Keratinocyte (primary cell): Measurements from ENCODE around the gene HSD17B1. TPM values are rescaled to one million over a fixed set of nuclear protein-coding genes. Genes with fewer than 3 reads are reported as not detected.

Experiments used
- DNase-seq: peaks from one replicate; pipeline ENCODE4 v3.0.0-alpha.2; 2011; ENCODE audit warnings: low read depth, missing footprints, low spot score
- FAIRE-seq: peaks from 2 replicates; lab custom pipeline; 2011; peaks lifted over from hg19 to GRCh38; lab: Jason Lieb, UNC
- H2AFZ ChIP-seq: 2 replicates; pipeline ENCODE4 v1.6.0; 2012; ENCODE audit warnings: low read length, control low read depth, inconsistent platforms; ENCODE audit not compliant: control insufficient read depth
- H3K27ac ChIP-seq: 2 replicates; pipeline ENCODE4 v1.5.1; 2011; ENCODE audit warnings: low read length; ENCODE audit not compliant: control insufficient read depth, insufficient read depth
- H3K27me3 ChIP-seq: 3 replicates; pipeline ENCODE4 v1.6.0; 2011; ENCODE audit warnings: low read length; ENCODE audit not compliant: control insufficient read depth, insufficient read depth; ENCODE audit errors: extremely low read depth
- H3K36me3 ChIP-seq, 2 experiments: 2 replicates in 1 of 2; 3 replicates in 1 of 2; pipeline ENCODE4 v1.5.1; 2011; ENCODE audit warnings: low read length in 2 of 2, mild to moderate bottlenecking in 1 of 2; ENCODE audit not compliant: control insufficient read depth in 2 of 2, insufficient read depth in 2 of 2; ENCODE audit errors: extremely low read depth in 1 of 2
- H3K4me1 ChIP-seq: 3 replicates; pipeline ENCODE4 v1.5.1; 2011; ENCODE audit warnings: low read length; ENCODE audit not compliant: control insufficient read depth, insufficient read depth; ENCODE audit errors: extremely low read depth
- H3K4me2 ChIP-seq: 3 replicates; pipeline ENCODE4 v1.6.0; 2011; ENCODE audit warnings: low read depth, low read length; ENCODE audit not compliant: control insufficient read depth, insufficient read depth; ENCODE audit errors: extremely low read depth
- H3K4me3 ChIP-seq, 3 experiments: fragments of 200-600 bp in 1 of 3; sonication (generic) in 1 of 3; 2 replicates in 2 of 3; 3 replicates in 1 of 3; pipeline ENCODE4 v1.5.1; 2011 to 2016; ENCODE audit warnings: low read length in 3 of 3, mild to moderate bottlenecking in 3 of 3, control low read depth in 2 of 3, inconsistent platforms in 1 of 3, low read depth in 1 of 3, mixed read lengths in 1 of 3, mixed run types in 1 of 3, moderate library complexity in 1 of 3; ENCODE audit not compliant: control insufficient read depth in 2 of 3, insufficient read depth in 2 of 3; ENCODE audit errors: extremely low read depth in 1 of 3
- H3K79me2 ChIP-seq: 2 replicates; pipeline ENCODE4 v1.6.0; 2012; ENCODE audit warnings: low read length; ENCODE audit not compliant: control insufficient read depth, insufficient read depth
- H3K9ac ChIP-seq: 3 replicates; pipeline ENCODE4 v1.6.0; 2011; ENCODE audit warnings: low read length; ENCODE audit not compliant: control insufficient read depth, insufficient read depth; ENCODE audit errors: extremely low read depth
- H3K9me1 ChIP-seq: 3 replicates; pipeline ENCODE4 v1.6.0; 2011; ENCODE audit warnings: low read length; ENCODE audit not compliant: control insufficient read depth, insufficient read depth; ENCODE audit errors: extremely low read depth
- H3K9me3 ChIP-seq: 2 replicates; pipeline ENCODE4 v1.5.1; 2012; ENCODE audit warnings: low read depth, low read length; ENCODE audit not compliant: control insufficient read depth
- H4K20me1 ChIP-seq: 3 replicates; pipeline ENCODE4 v1.6.0; 2011; ENCODE audit warnings: low read length; ENCODE audit not compliant: control insufficient read depth, insufficient read depth; ENCODE audit errors: extremely low read depth
- CTCF ChIP-seq, 3 experiments: IDR thresholded peaks in 1 of 3; conservative IDR thresholded peaks in 1 of 3; optimal IDR thresholded peaks in 1 of 3; 2 replicates in 2 of 3; 3 replicates in 1 of 3; pipeline versions ENCODE3 to v1.5.1; 2011; ENCODE audit warnings: low read length in 3 of 3, mild to moderate bottlenecking in 3 of 3, moderate library complexity in 2 of 3, control low read depth in 1 of 3, inconsistent platforms in 1 of 3; ENCODE audit not compliant: insufficient read depth in 2 of 3; ENCODE audit errors: extremely low read depth in 1 of 3
- EZH2 ChIP-seq: IDR thresholded peaks from one replicate; pipeline ENCODE4 v1.6.1; 2012; ENCODE audit warnings: inconsistent platforms, mild to moderate bottlenecking, low read length, moderate library complexity
- dilution Hi-C: fragments of 300-500 bp; cut with MboI; formaldehyde crosslinking; loops from one replicate; pipeline ENCODE4 v1.7.0; 2020; ENCODE audit warnings: low sequenced_read_pairs; ENCODE audit not compliant: extremely low pct_ligation_motif_present
- polyA plus RNA-seq, 5 experiments: library from polyadenylated mRNA; depleted of rRNA in 3 of 5; stranded (reverse) in 3 of 5; stranded (forward) in 1 of 5; unstranded in 1 of 5; fragments of >200 nt; gene quantifications; 1 replicate in 1 of 5; 2 replicates in 3 of 5; 3 replicates in 1 of 5; pipeline versions ENCODE4 v1.2.1 to v1.2.3, GENCODE V29; 2011 to 2012; ENCODE audit warnings: missing spikeins in 2 of 5, low read depth in 1 of 5, low replicate concordance in 1 of 5

The HSD17B1 gene
- polyA plus RNA-seq, 1 donor (not counting 4 experiments of a cell fraction or from before 2014, with no cell fraction given) = 5.3 TPM

DNA sequence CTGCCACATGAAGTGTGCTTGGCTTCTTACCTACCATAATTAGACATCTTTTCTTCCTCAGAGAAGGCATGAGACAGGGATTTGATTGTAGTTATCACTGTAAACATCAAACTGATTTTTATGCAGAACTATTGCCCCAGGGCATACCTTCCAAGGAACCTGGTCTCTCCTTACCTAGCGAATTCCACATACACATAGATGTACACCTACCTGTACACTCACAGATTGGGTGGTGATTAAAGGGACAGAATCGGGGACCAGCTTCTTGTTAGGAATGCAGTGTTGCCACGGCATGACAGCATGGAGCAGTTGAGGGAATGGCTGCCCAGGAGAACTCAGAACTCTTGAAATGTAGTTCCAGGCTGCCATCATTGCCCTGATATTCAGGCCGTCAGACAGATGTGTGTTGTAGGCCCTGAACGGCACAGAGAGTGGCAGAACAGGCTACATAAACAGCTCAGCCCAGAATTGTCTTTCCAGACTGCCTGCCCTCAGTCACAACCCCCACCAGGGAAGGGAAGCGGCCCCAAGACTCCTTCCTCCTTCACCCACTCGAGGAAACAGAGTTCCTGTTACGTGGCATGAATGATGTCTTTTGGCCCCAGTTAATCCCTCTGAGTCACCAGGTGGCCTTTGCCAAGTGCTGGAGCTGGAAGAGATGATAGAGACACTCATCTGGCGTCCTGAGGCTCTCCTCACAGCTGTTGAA is 34.5 kb upstream of the HSD17B1 start:
- Histone ChIP-seq H3K36me3 (peaks cover 10 to 19% of the 10 kb centered on the region in 2 experiments), H3K9me1 (no peaks in the 10 kb centered on the region), H3K4me3 (peak overlapping the region in 1 of 3 experiments; percentile 43), H3K9me3 (no peaks in the 10 kb centered on the region), H3K9ac (peak overlapping the region; percentile 62), H3K27me3 (no peaks in the 10 kb centered on the region), H3K4me1 (peaks cover 41% of the 10 kb centered on the region), H3K27ac (peak overlapping the region; percentile 91), H3K79me2 (no peaks in the 10 kb centered on the region), H2AFZ (peak overlapping the region; percentile 62), H3K4me2 (peak overlapping the region; percentile 89), H4K20me1 (no peaks in the 10 kb centered on the region)
- DNase-seq = peak; percentile 76
- TF ChIP-seq CTCF (optimal IDR thresholded peaks at IDR 0.05 in 1 of 3, IDR thresholded peaks at IDR 0.05 in 1 of 3, conservative IDR thresholded peaks at IDR 0.05 in 1 of 3; ENCODE audit: extremely low read depth in 1 of 3, insufficient read depth in 2 of 3, low read length in 3 of 3) (no peak), EZH2 (no peak)
- FAIRE-seq = peak; percentile 68
- dilution Hi-C loops = loop anchor here (25.0 kb wide), 1 partner anchor 206 kb away; no protein-coding TSS in a partner anchor

GRCh38 chr17:42518755-42519545 is 33.8 kb upstream of the HSD17B1 start:
- H3K27ac ChIP-seq = peak overlapping the region; percentile 91
- dilution Hi-C loops = loop anchor here (25.0 kb wide), 1 partner anchor 207 kb away; no protein-coding TSS in a partner anchor
- peak overlapping the region; percentile 89 for H3K4me2 ChIP-seq
- peaks cover 41% of the 10 kb centered on the region for H3K4me1 ChIP-seq
- H3K79me2 ChIP-seq = no peaks in the 10 kb centered on the region
- TF ChIP-seq CTCF (optimal IDR thresholded peaks at IDR 0.05 in 1 of 3, IDR thresholded peaks at IDR 0.05 in 1 of 3, conservative IDR thresholded peaks at IDR 0.05 in 1 of 3; ENCODE audit: extremely low read depth in 1 of 3, insufficient read depth in 2 of 3, low read length in 3 of 3) (no peak), EZH2 (no peak)
- peaks cover 6 to 17% of the 10 kb centered on the region in 2 experiments for H3K36me3 ChIP-seq
- no peaks in the 10 kb centered on the region for H3K27me3 ChIP-seq
- DNase-seq = no peak
- H3K4me3 ChIP-seq = no peak overlapping the region
- H3K9me1 ChIP-seq = no peaks in the 10 kb centered on the region
- no peak overlapping the region for H2AFZ ChIP-seq
- H4K20me1 ChIP-seq = no peaks in the 10 kb centered on the region
- peak overlapping the region; percentile 62 for H3K9ac ChIP-seq
- H3K9me3 ChIP-seq = no peaks in the 10 kb centered on the region
- FAIRE-seq = no peak
